NCI-H187 treated with DMSO at 0.1 percent for 48 hours (cell line): ENCODE results near the gene NUDT12.
A peak's percentile ranks its signal among the peaks of the same experiment; 100 is the strongest.

Experiments used
- DNase-seq: peaks from one replicate; lab custom pipeline; 2025; lab: John Stamatoyannopoulos, UW

Gene NUDT12

DNA sequence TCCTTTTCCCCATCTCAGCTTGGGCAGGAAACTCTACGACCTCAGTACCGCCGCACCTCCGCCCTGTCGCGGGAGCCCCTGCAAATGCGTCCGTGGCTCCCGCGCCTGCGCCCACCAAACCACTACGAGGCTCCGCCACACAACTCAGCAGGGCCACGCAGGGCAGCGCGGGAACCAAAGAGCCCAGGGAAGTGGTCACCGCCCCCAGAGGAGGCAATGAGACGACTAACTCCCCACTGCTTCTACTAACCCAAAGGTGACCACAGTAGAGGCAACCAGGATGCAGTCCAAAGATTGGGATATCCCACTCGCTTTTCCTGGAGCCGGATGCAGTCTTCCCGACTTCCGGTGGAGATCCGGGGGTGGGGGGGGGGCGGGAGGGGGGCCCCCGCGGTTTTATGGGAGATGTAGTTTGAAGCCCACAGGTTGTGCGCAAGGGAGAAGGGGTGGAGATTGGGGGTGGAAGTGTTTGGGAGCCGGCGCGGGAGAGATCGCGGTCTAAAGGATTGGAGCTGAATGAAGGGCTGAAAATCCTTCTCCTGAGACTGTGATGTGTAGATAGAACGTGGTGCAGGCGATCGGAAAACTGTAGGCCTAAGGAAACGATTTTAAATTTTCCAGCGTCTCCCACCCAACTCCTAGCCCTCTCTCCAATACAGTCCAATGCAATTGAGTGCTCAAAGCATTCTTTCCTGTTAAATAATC lies at the start of gene NUDT12:
TSS of gene NUDT12 (minus strand) at position 337 of the 705 bp plus-strand sequence. CDS start 2,541 bp downstream, outside the sequence.
- peak; percentile 31 for DNase-seq

DNA sequence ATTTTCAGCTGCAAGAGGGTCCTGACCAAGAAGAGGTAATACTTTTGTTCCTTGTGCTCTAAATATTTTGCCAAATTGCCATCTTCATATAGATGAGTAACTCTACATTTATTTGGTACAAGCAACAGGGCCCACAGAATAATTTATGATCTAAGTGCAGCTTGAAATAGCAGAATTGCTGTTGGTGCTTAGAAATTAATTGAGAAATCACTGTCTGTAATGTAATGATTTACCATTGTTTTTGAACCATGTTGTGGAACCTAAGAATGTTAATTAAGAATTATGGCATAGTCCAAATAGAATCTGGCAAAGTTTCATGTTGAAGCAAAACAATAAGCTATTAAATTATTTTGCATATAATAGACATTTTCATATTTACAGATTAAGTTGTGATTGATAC lies 44.8 kb upstream of the NUDT12 start:
- DNase-seq = no peak

DNA sequence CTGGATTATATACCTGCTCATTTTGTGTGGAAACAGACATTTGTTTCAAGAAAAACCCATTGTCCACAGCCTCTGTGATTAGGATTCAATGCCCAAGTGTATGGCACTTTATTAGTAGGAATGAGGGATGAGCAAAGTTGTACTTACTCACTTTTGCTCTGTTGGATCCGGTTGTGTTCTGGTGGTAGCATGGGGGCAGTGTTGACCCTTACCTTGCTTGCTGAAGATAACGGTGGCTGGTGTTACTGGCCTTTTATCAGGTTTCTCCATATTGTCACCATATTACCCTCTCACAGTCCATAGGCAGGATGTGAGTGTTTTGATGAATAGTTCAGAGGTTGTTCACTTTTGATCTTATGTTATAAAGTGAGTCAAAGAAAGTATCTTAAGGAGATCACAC lies 42.7 kb upstream of the NUDT12 start:
- no peak for DNase-seq

DNA sequence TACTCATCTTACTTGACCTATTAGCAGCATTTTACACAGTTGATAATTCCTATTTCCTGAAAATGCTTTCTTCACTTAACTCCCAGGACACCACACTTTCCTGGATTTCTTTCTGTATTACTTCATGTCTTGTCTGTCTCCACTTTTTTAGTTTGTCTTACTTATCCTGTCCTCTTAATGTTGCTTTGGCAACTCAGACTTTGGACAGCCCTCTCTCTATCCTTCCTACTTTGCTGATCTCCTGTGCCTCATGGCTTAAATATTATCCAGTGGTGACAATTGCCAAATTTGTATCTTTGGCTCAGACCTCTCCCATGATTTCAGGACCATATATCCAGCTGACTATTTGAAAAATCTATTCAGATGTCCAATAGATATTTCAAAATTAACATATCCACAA lies 39.8 kb upstream of the NUDT12 start:
- DNase-seq = no peak

DNA sequence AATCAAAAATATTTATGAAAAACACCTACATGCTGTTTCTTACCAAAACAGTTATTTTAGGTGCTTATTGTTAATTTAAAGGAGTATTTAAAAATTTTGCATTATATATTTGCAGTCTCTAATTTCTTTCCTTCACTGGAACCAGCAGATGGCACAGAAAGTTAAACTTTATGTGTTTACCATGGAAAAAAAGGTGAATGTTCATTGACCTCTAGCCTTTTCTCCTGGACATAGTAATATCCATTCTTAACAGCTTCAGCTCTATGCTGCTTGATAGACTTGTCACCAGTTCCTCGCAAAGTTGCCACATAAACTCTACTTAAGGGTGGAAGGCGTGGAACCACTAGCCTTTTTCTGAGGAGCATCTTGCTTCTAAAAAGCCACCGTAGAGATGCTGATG lies 38.7 kb upstream of the NUDT12 start:
- DNase-seq = no peak

DNA sequence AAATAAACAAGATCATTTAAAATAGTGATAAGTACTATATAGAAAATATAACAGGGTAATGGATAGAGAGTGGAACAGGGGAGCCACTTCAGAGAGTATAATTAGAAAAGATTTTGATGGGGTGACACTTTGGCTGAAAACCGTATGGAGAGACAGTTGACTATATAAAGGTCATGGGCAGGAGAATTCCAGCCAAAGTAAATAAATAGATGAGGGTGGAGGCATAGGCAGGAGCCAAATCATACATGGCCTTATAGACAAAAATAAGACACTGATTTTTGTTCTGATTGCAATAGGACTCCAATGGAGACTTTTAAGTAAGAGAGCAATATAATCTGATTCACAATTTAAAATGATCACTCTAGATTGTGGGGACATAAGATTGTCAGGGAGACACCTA lies 37.5 kb upstream of the NUDT12 start:
- no peak for DNase-seq

DNA sequence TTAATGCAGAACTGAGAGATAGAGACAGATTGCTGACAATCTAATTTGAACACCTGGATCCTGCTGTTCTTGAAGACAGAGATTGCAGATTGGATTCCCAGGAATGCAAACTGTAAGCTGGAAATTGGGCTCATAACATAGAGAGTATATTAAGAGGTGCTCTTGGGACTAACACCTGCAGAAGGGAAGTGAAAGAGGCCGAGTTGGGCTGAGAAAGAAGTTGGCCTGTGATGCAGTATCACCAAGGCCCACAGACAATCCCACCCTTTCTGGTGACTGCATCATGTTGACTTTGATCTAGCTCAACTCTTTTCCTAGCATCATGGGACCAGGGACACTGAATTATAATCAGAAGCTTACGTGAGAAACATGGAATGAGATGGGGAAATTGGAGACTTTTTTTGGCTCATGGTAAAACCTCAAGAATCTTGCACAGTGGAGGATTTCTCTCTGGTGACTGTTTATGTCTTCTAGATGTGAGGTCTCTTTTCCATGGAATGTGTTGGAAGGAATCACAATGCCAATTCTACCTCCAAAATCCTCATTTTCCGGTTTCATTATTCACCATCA lies 36.5 kb upstream of the NUDT12 start:
- DNase-seq = no peak

DNA sequence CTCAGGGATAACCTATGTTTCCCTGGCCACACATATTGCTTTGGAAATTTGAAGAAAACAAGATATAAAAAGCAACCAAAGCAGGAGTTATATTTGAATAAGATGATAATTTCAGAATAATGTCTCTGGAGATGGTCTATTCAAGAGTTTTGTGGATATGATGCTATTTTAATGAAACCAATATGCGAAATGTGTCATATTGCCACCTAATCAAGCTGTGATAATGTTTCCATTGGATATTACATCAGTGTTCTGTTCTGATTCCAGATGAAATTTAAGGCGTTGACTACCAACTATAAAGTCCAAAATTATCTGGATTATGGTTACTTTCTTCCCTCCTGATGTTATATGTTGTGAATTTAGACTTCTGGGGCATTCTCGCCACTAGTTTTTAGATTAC lies 27.6 kb upstream of the NUDT12 start:
- DNase-seq = no peak

DNA sequence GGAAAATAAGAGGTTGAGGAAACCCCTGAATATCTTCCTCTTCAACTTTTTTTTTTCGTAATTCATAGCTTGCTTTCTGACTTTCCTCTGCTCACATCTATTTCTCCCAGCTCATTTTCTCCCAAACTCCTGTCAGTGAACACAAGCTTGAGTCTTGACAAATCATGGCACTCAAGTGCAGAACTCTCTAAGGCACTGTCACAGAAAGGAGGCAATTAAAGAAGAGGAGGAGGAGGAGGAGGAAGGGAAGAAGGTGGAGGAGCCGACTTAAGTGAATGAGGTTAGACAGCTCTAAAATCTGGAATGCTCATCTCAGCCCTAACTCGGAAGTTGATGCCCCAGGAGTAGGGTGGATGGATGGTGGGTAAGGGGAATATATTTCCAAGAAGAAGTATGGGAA lies 27.2 kb upstream of the NUDT12 start:
- no peak for DNase-seq

DNA sequence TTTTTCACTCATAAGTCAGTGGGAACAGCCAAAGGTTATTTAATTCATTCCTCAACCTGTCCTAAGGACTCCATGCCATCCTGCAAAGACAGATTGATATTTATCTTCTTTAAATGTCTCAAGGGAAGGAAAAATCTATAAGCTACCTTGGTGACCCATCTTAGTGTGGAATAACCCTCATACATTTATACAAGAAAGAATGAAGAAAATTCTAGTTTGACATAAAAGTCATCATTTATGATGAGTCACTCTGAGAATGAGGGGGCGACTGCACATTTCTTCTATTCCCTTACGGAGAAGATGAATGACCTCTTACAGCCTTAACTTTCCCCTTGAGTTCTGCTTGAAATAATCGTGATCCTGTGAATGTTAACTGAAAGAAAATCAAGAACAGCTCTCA lies 26.8 kb upstream of the NUDT12 start:
- DNase-seq = no peak

DNA sequence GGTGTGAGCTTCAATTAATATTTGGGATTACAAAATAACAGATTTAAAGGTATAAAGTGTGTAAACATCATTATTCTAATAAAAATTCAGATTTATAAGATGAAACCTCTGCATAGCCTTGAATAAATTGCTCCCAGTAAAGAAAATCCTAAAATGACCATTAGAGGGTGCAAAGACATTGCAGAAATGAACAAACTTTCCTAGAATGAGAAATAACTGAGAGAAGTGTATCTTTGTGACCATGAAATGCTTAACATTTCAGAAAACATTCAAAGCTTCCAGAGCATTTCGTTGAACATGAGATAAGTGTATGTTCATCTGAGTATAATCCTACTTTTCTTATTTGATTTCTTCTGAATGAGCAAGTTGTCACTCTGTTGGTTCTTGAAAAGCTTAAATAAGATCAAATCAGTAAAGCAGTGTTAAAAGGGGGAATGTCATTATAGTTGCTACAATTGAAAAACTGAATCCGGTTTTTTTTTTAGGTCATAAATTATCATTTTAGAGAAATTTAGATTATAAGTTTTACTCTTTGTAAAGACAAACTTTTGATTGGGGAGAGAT lies 24.7 kb upstream of the NUDT12 start:
- DNase-seq = peak; percentile 12

DNA sequence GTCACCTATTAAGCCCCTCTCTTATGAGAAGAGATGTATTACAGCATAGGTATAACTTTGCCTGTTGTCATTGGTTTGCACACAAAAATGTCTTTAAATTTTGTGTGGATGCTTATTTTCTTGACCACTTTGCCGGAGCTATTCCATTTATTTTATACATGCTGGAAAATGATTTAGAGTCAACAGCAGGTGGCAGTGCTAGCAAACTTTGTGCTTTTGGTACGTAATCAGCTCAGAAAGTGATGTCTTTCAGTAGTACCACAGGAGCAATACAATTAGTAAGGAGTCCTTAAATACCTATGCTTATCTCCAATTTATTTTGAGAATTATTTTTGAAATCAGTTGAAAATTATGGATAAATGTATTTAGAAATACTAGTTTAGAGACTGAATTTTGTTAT lies 19.8 kb upstream of the NUDT12 start:
- peak; percentile 53 for DNase-seq

DNA sequence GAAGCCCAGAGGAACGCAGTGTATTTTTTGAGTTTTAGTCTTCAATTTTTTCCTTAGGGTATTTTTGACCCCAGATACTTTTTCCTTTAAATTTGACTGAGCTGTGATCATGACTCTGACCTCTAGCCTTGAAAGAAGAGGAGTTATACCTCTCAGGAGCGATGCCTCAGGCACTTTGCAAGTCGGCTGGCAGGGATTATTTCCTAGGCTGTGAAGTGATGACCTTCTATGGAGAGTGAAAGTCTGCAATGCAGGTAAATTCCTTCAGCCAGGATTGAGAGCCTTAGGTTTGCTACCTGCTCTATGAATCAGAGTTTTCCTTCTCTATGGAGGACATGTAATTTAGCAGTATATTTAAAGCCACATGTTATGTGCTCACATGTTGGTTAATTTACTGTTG lies 10.8 kb upstream of the NUDT12 start:
- no peak for DNase-seq

DNA sequence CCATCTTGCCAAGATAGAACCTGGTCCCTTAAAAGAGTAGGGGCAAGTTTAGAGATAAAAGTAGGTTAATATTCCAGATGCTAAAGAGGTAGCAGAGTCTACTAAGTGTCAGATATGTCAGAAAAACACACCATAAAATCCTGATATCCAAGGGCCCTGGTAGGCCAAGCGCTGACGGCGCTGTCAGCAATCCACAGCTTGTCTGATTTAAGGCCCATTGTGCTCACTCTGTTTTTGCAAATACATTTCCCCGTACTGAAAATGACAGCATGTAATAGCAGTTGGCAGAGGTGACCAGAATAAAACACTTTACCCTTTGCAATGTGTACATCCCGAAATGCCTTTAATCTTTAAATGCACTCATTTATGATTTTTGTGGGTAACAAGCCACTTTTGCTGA lies 9.9 kb upstream of the NUDT12 start:
- no peak for DNase-seq

DNA sequence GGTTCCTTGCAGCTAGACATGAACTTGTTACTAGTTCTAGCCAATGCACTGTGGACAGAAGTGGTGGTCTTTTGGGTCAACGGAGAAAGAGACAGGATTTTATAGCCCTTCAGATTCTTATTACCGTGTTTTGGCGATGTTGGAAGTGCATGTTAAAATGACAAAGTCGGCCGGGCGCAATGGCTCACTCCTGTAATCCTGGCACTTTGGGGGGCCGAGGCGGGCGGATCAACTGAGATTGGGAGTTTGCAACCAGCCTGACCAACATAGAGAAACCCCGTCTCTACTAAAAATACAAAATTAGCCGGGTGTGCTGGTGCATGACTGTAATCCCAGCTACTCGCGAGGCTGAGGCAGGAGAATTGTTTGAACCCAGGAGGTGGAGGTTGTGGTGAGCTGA lies 9.1 kb upstream of the NUDT12 start:
- DNase-seq = no peak

DNA sequence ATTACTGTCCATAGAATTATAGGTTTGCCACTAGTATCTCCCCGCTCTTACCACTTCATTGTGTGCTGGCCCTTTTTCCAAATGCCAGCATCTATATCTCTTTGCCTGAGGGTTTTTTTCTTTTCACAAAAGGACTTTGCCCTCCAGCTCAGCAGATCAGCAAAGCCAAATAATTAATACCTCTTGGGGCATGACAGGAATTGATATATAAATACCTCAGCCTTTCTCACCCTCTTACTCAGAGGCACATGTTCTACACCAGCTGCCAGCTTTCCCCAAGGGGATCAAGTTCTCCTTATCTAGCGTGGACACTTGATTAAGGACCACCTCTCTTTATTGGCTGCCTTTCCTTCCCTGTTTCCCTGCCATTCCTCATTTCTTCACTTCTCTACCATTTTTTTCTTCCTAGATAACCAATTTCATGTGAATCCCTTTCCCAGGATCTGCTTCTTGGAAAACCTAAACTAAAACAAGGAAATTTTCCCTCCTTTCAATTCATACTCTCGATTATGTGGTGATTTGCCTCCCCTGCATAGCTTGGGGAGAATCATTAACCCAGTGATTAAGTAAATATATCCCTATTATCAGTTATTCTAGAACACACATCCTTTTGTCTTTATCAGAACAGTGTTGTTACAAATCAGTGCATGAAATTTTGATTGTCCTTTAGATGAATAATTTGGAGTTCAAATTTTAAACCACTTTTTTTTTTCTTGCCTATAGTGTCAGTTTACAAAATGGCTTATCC lies 6.9 kb upstream of the NUDT12 start:
- no peak for DNase-seq

DNA sequence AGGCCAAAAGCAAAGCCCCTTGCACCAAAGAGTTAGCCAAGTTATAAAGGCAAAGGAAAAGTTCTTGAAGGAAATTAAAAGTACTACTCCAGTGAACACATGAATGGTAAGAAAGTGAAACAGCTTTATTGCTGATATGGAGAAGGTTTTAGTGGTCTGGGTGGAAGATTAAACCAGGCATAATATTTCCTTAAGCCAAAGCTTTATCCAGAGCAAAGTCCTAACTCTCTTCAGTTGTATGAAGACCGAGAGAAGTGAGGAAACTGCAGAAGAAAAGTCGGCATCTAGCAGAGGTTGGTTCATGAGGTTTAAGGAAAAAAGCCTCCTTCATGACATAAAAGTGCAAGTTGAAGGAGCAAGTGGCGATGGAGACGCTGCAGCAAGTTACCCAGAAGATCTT lies 3.1 kb upstream of the NUDT12 start:
- DNase-seq = no peak

DNA sequence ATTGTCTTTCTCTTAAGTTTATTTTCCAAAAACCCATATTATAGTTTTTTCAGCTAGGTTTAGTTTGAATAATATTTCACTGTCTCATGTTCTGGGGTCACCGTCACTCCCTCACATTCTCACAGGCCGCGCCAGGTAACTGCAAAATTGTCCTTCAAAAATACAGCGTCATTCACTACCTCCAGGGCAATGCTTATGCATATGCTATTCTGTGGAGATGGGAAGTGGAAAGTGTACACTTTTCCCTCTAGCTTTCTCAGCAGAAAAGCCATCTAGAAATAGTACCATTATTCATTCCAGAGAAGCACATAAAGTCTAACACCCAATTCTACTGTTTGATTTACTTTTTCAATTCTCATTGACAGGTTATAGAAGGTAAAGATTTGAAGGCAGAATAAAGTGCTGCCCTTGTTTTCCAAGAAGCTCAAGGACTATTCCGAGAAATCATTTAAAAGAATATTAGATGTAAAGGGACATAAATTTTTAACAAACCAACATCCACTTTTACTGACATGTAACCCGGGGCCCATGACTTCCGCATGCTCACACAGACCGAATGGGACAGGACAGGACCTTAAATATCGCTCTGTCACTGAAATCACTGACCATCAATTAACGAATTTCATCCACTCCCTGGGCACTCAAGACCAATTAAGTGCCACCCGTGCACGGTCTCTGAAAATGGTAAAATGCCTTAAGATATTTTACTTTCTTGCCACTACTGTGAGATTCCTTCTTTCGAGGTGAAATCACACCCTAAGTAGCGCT lies 720 bp downstream of the NUDT12 start:
- no peak for DNase-seq

DNA sequence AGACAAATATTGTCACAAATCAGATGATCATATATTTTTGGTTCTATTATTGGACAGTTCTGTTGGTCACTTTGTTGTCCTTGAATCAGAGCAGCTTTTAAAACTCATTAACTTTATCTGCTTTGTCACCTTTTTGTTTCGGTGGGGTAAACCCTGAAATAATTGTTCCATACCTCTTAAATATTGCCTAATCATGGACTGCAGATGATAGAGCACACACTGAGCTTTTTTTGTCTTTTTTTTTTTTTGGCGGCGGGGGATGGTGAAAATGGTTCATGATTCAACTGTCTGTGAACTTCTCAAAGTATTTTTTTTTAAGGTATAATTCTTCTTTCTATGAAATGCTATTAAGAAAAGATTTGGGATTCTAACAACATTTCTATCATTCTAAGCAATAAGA lies 1.8 kb downstream of the NUDT12 start:
- no peak for DNase-seq

DNA sequence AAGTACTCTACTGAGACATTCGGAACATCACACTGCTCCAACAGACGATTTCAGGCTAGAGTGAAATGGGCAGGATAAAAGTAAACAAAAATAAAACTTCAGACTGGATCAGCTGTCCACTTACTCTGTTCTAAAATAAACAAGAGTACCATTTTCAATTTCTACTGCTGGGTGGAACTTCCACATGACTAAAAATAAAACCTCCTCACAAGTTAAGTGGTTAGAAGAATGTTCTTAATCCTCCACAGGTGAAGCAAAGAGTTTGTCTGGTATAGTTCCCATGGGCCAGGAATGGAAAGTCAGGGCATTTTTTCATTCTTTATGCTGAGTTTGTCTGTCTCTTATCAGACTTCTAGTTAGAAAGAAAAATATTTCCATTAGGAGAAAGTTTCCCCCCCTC lies 15.7 kb downstream of the NUDT12 start:
- peak; percentile 39 for DNase-seq

DNA sequence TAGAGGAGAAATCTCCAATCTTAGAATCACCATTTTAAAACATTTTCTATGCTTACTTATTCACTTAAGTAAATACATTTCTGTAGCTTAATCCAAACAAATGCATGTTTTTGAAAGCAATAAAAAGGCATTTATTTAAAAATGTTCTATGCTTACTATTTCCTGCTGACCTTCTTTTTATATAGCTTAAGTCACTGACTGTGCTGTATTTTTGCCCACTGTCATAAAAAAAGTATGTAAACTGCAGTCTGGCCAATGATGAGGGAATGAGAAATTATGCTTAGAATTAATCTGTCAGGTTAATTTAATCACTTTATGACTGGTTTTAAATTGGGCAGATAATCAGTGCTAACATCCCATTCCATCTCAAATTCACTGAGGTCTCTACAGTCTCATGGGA lies 20.1 kb downstream of the NUDT12 start:
- DNase-seq = no peak

DNA sequence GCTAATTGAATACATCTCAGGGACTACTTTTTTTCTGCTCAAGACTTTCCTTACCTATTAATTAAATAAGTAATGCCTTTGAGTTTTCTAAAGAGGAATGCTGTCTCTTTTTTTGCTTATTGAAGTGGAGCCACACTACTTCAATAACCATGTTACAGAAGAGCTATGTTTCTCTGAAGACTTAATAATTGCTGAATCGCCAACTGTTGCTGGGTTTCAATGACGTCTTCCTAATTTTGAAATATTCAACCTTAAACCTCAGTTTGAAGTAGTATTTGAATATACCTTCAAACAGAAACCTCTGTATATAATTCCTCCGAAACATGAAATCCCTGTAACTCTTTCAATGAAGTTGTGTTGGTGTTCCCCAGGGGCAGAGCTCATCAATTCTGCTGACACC lies 21.0 kb downstream of the NUDT12 start:
- no peak for DNase-seq
